B cell (primary cell): ENCODE results near the gene AGPAT3. TPM values are rescaled to one million over a fixed set of nuclear protein-coding genes. Genes with fewer than 3 reads are reported as not detected.

Experiments
- ATAC-seq: fragments of 200-7000 bp; cut with Tn5 transposase; one replicate; pipeline ENCODE4 v1.10.0; 2021; ENCODE audit warnings: low read depth, mild to moderate bottlenecking, moderate number of reproducible peaks, moderate library complexity
- CTCF ChIA-PET: fragments of 350-600 bp; sonication (Branson Sonifier 250); formaldehyde crosslinking; loops from one replicate; lab custom pipeline; 2021; ENCODE audit warnings: antibody characterized with exemption, inconsistent platforms; lab: Charles Lee
- POLR2A ChIA-PET: fragments of 350-600 bp; sonication (Branson Sonifier 250); formaldehyde crosslinking; loops from one replicate; lab custom pipeline; 2021; ENCODE audit warnings: antibody characterized with exemption; lab: Charles Lee
- DNase-seq: peaks from one replicate; pipeline ENCODE4 v3.0.0; 2013
- H2AFZ ChIP-seq: 2 replicates; pipeline ENCODE4 v1.6.1; 2012; ENCODE audit warnings: mild to moderate bottlenecking, low read depth, low read length; ENCODE audit not compliant: insufficient read depth, poor library complexity, severe bottlenecking
- H3K27ac ChIP-seq, 2 donors: 1 replicate in 1 of 2; 2 replicates in 1 of 2; pipeline ENCODE4 v1.5.1; 2012 to 2013; ENCODE audit warnings: low read length in 2 of 2, mild to moderate bottlenecking in 2 of 2, moderate library complexity in 1 of 2
- H3K27me3 ChIP-seq, 4 experiments: fragments of 200-600 bp in 1 of 4; sonication (generic) in 1 of 4; replicated peaks in 1 of 4; 1 replicate in 2 of 4; 2 replicates in 2 of 4; pipeline versions ENCODE4 v1.6.1 to v1.7.0; 2013 to 2016; ENCODE audit warnings: low read length in 3 of 4, mild to moderate bottlenecking in 2 of 4, mixed read lengths in 1 of 4, moderate library complexity in 1 of 4; ENCODE audit not compliant: insufficient read depth in 4 of 4, control insufficient read depth in 3 of 4; ENCODE audit errors: control extremely low read depth in 1 of 4
- H3K36me3 ChIP-seq, 2 experiments: replicated peaks in 1 of 2; 1 replicate in 1 of 2; 2 replicates in 1 of 2; pipeline versions ENCODE4 v1.6.1 to v1.7.1; 2013; ENCODE audit warnings: low read length in 1 of 2; ENCODE audit not compliant: insufficient read depth in 2 of 2, control insufficient read depth in 1 of 2; ENCODE audit errors: control extremely low read depth in 1 of 2, extremely low read depth in 1 of 2
- H3K4me1 ChIP-seq, 2 donors: fragments of 200-600 bp in 1 of 2; sonication (generic) in 1 of 2; 1 replicate in 1 of 2; 2 replicates in 1 of 2; pipeline versions ENCODE4 v1.5.1 to v1.6.1; 2013 to 2017; ENCODE audit warnings: low read length in 2 of 2; ENCODE audit not compliant: control insufficient read depth in 2 of 2, insufficient read depth in 2 of 2
- H3K4me2 ChIP-seq: replicated peaks from 2 replicates; pipeline ENCODE3; 2012; ENCODE audit warnings: mild to moderate bottlenecking, low read depth, low read length; ENCODE audit not compliant: poor library complexity, severe bottlenecking
- H3K4me3 ChIP-seq, 5 experiments: fragments of 200-600 bp in 1 of 5; sonication (generic) in 1 of 5; 1 replicate in 3 of 5; 2 replicates in 2 of 5; pipeline versions ENCODE4 v1.5.1 to v1.7.0; 2011 to 2016; ENCODE audit warnings: low read length in 4 of 5, mild to moderate bottlenecking in 4 of 5, low read depth in 2 of 5, control low read depth in 1 of 5, moderate library complexity in 1 of 5; ENCODE audit not compliant: insufficient read depth in 1 of 5; ENCODE audit errors: control extremely low read depth in 1 of 5, extremely low read depth in 1 of 5
- H3K79me2 ChIP-seq: fragments of 200-600 bp; sonication (generic); one replicate; pipeline ENCODE4 v1.6.0; 2016; ENCODE audit warnings: low read length; ENCODE audit not compliant: control insufficient read depth, insufficient read depth
- H3K9ac ChIP-seq: fragments of 200-600 bp; sonication (generic); 2 replicates; pipeline ENCODE4 v1.6.1; 2017; ENCODE audit warnings: mild to moderate bottlenecking, low read length, moderate library complexity
- H3K9me3 ChIP-seq, 3 donors: one replicate each; pipeline versions ENCODE4 v1.6.1 to v1.7.1; 2013; ENCODE audit warnings: low read length in 2 of 3; ENCODE audit not compliant: control insufficient read depth in 2 of 3, insufficient read depth in 1 of 3; ENCODE audit errors: control extremely low read depth in 1 of 3
- H4K20me1 ChIP-seq: 2 replicates; pipeline ENCODE4 v1.6.0; 2012; ENCODE audit warnings: mild to moderate bottlenecking, low read length; ENCODE audit not compliant: insufficient read depth, control insufficient read depth, poor library complexity, severe bottlenecking
- H3K27ac Mint-ChIP-seq: one replicate; pipeline ENCODE4 v1.8.0; 2021; ENCODE audit warnings: mixed read lengths
- H3K27me3 Mint-ChIP-seq: one replicate; pipeline ENCODE4 v1.8.0; 2021; ENCODE audit warnings: mixed read lengths
- H3K4me1 Mint-ChIP-seq: one replicate; pipeline ENCODE4 v1.8.0; 2021; ENCODE audit warnings: mixed read lengths
- H3K4me3 Mint-ChIP-seq: one replicate; pipeline ENCODE4 v1.8.0; 2021; ENCODE audit warnings: mixed read lengths
- H3K9me3 Mint-ChIP-seq: one replicate; pipeline ENCODE4 v1.8.0; 2022; ENCODE audit warnings: mixed read lengths; ENCODE audit not compliant: insufficient read depth
- CTCF ChIP-seq: fragments of 200-600 bp; IDR thresholded peaks from one replicate; pipeline ENCODE4 v1.8.0; 2022; ENCODE audit warnings: antibody characterized with exemption, mild to moderate bottlenecking
- EZH2 ChIP-seq: IDR thresholded peaks from 2 replicates; pipeline ENCODE4 v1.6.1; 2012; ENCODE audit warnings: borderline replicate concordance, low read depth, mild to moderate bottlenecking, moderate library complexity, low read length; ENCODE audit not compliant: insufficient read depth, poor library complexity, severe bottlenecking
- WGBS: methylation state at CpG from one replicate; pipeline ENCODE4 v1.1.5; 2013; ENCODE audit warnings: missing lambda C conversion rate; ENCODE audit not compliant: insufficient coverage; 5-methylcytosine and 5-hydroxymethylcytosine counted together
- intact Hi-C: fragments of 100-400 bp; cut with micrococcal nuclease; formaldehyde crosslinking; loops from one replicate; pipeline ENCODE4 v1.10.0; 2022
- polyA plus RNA-seq: library from polyadenylated mRNA; depleted of rRNA; stranded (reverse); fragments of >200 nt; gene quantifications from 2 replicates; pipeline ENCODE4 v1.2.3, GENCODE V29; 2012
- total RNA-seq, 2 donors: library from RNA; stranded (reverse); fragments of 120-200 nt in 1 of 2; gene quantifications; 1 replicate in 1 of 2; 2 replicates in 1 of 2; pipeline versions ENCODE4 v1.2.3 to v1.2.4, GENCODE V29; 2013 to 2022

AGPAT3 gene
- total and polyA plus RNA-seq, 2 donors (not counting 1 experiment from before 2014, with no cell fraction given), result 14.3 to 49.3 TPM

- ChIA-PET POLR2A (interaction anchor here (0.6 to 0.7 kb wide), 2 partner anchors 260 to 360 kb away, joined by 3 to 8 read pairs; no protein-coding TSS in a partner anchor), CTCF (interaction anchor here (0.6 to 3.5 kb wide), 8 partner anchors 11 to 1450 kb away, joined by 3 to 16 read pairs (median 6); no protein-coding TSS in a partner anchor)
- peak overlapping the region; percentile 33 for H3K4me2 ChIP-seq
- H3K27ac ChIP-seq, result no peak overlapping the region
- intact Hi-C loops, result no loop called here
- Mint-ChIP-seq H3K27ac (no peak overlapping the region), H3K4me1 (peaks cover 21% of the 10 kb centered on the region), H3K4me3 (no peak overlapping the region), H3K9me3 (no peaks in the 10 kb centered on the region), H3K27me3 (no peaks in the 10 kb centered on the region)
- peaks cover 65% of the 10 kb centered on the region for H3K79me2 ChIP-seq
- TF ChIP-seq CTCF (no peak), EZH2 (no peak)
- H3K27me3 ChIP-seq, result no peaks in the 10 kb centered on the region
- H4K20me1 ChIP-seq, result peaks cover 83% of the 10 kb centered on the region
- no peaks in the 10 kb centered on the region for H3K36me3 ChIP-seq
- WGBS, result 96% methylated on average over 11 of the region's 12 CpGs
- H3K9ac ChIP-seq, result no peak overlapping the region
- H2AFZ ChIP-seq, result no peak overlapping the region
- DNase-seq, result no peak
- peaks cover 0 to 6% (median 0%) of the 10 kb centered on the region in 3 donors for H3K9me3 ChIP-seq
- H3K4me1 ChIP-seq, result peaks cover 9 to 23% of the 10 kb centered on the region in 2 donors
- no peak overlapping the region for H3K4me3 ChIP-seq
- ATAC-seq, result no peak
Observed at GRCh38 chr21:43937051-43937832, 72.2 kb downstream of the AGPAT3 start.

DNA sequence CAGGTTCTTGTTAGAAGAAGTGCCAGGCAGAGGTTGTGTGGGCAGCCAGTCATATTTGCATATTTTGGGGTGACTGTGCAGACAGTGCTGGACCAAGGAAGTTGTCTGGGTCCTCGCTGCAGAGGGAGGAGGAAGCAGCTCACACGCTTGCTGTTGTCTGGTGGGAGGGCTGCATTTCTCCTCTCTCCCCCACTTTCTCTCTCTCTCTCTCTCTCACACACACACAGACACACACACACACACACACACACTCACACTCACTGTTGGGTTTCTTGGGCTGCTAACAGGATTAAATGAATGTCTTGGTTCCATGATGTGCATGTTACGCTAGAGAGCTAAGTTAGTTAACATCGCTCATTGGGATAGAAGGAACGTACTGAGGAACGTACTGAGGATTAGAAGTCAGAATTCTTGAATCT, 72.9 kb downstream of the AGPAT3 start:
- Mint-ChIP-seq H3K4me1 (peaks cover 20% of the 10 kb centered on the region), H3K27ac (peak overlapping the region; percentile 69), H3K4me3 (peak overlapping the region; percentile 95), H3K27me3 (no peaks in the 10 kb centered on the region), H3K9me3 (no peaks in the 10 kb centered on the region)
- no peak overlapping the region for H3K4me3 ChIP-seq
- DNase-seq (peak; percentile 61), ATAC-seq (peak; percentile 57)
- peaks cover 0 to 6% (median 0%) of the 10 kb centered on the region in 3 donors for H3K9me3 ChIP-seq
- H3K79me2 ChIP-seq, result peaks cover 66% of the 10 kb centered on the region
- WGBS, result 86% methylated on average over 4 of the region's 6 CpGs
- H2AFZ ChIP-seq, result no peak overlapping the region
- H3K36me3 ChIP-seq, result no peaks in the 10 kb centered on the region
- intact Hi-C loops, result loop anchor here (2.0 kb wide), 2 partner anchors 21 to 71 kb away; no protein-coding TSS in a partner anchor
- no peak overlapping the region for H3K27ac ChIP-seq
- TF ChIP-seq EZH2, result no peak
- no peak for TF ChIP-seq CTCF
- POLR2A ChIA-PET, result interaction anchor here (0.6 to 1.3 kb wide), 3 partner anchors 149 to 359 kb away, joined by 3 to 10 read pairs (median 8); partner anchors contain the start of gene RRP1
- H3K4me2 ChIP-seq, result peak overlapping the region; percentile 33
- H4K20me1 ChIP-seq, result peaks cover 79% of the 10 kb centered on the region
- H3K9ac ChIP-seq, result no peak overlapping the region
- CTCF ChIA-PET, result interaction anchor here (0.6 to 3.5 kb wide), 11 partner anchors 12 to 1451 kb away, joined by 3 to 16 read pairs (median 4); no protein-coding TSS in a partner anchor
- peaks cover 9 to 23% of the 10 kb centered on the region in 2 donors for H3K4me1 ChIP-seq
- H3K27me3 ChIP-seq, result no peaks in the 10 kb centered on the region
